Upper lobe of right lung (tissue), 1 donor: ENCODE data around the gene ITPK1. TPM values are rescaled to one million over a fixed set of nuclear protein-coding genes. Genes with fewer than 3 reads are reported as not detected.
A peak's percentile ranks its signal among the peaks of the same experiment; 100 is the strongest.

Experiments used
- ATAC-seq: fragments of 200-7000 bp; cut with Tn5 transposase; one replicate; pipeline ENCODE4 v1.9.1; 2020; ENCODE audit warnings: mild to moderate bottlenecking, moderate library complexity
- DNase-seq: peaks from one replicate; pipeline ENCODE4 v3.0.0-alpha.2; 2020
- H3K27ac ChIP-seq: fragments of 200-600 bp; one replicate; pipeline ENCODE4 v1.8.0; 2022
- H3K27me3 ChIP-seq: fragments of 200-600 bp; one replicate; pipeline ENCODE4 v1.8.0; 2022; ENCODE audit warnings: mild to moderate bottlenecking
- H3K36me3 ChIP-seq: fragments of 200-600 bp; one replicate; pipeline ENCODE4 v1.8.0; 2022
- H3K4me1 ChIP-seq: fragments of 200-600 bp; one replicate; pipeline ENCODE4 v1.8.0; 2022
- H3K4me3 ChIP-seq: fragments of 200-600 bp; one replicate; pipeline ENCODE4 v1.8.0; 2022; ENCODE audit warnings: mild to moderate bottlenecking
- H3K9me3 ChIP-seq: fragments of 200-600 bp; one replicate; pipeline ENCODE4 v1.8.0; 2022
- CTCF ChIP-seq: fragments of 200-600 bp; IDR thresholded peaks from one replicate; pipeline ENCODE4 v1.8.0; 2022; ENCODE audit warnings: antibody characterized with exemption
- intact Hi-C: fragments of 100-400 bp; cut with DNase I; formaldehyde crosslinking; loops from one replicate; pipeline ENCODE4 v1.11.0; 2022
- total RNA-seq: library from RNA; stranded (reverse); fragmentation: NEBNext Ultra II Directional; extraction: Animal tissue kit (Norgen Biotek cat#: 25700); gene quantifications from one replicate; pipeline ENCODE4 v1.2.1, GENCODE V29; 2021
- donor health status: DM: no; HTN: yes; CAD: no; lungs with severe emphysema.

ITPK1 gene
- total RNA-seq, 1 donor from 2014 or later = 96.9 TPM

- intact Hi-C loops = no loop called here
- H3K9me3 ChIP-seq = peaks cover 15% of the 10 kb centered on the region
- no peak for TF ChIP-seq CTCF
- peaks cover 10% of the 10 kb centered on the region for H3K36me3 ChIP-seq
- no peak overlapping the region for H3K27ac ChIP-seq
- ATAC-seq (no peak), DNase-seq (no peak)
- no peak overlapping the region for H3K4me3 ChIP-seq
- H3K27me3 ChIP-seq = no peaks in the 10 kb centered on the region
- H3K4me1 ChIP-seq = peaks cover 14% of the 10 kb centered on the region
These were observed 134.9 kb downstream of the ITPK1 start for GRCh38 chr14:92980866-92981265.

- Histone ChIP-seq H3K36me3 (peaks cover 10% of the 10 kb centered on the region), H3K27ac (no peak overlapping the region), H3K4me1 (peaks cover 6% of the 10 kb centered on the region), H3K27me3 (no peaks in the 10 kb centered on the region), H3K9me3 (peaks cover 15% of the 10 kb centered on the region), H3K4me3 (no peak overlapping the region)
- no peak for ATAC-seq
- DNase-seq = no peak
- intact Hi-C loops = no loop called here
- TF ChIP-seq CTCF = no peak
These were observed 137.3 kb downstream of the ITPK1 start for GRCh38 chr14:92978229-92979021.

GRCh38 chr14:92976268-92976667 is 139.5 kb downstream of the ITPK1 start:
- Histone ChIP-seq H3K4me1 (peaks cover 6% of the 10 kb centered on the region), H3K4me3 (no peak overlapping the region), H3K27ac (no peak overlapping the region), H3K27me3 (no peaks in the 10 kb centered on the region), H3K36me3 (peaks cover 10% of the 10 kb centered on the region), H3K9me3 (peaks cover 15% of the 10 kb centered on the region)
- intact Hi-C loops = no loop called here
- TF ChIP-seq CTCF = no peak
- DNase-seq (no peak), ATAC-seq (no peak)

- no peak overlapping the region for H3K4me3 ChIP-seq
- intact Hi-C loops = no loop called here
- no peaks in the 10 kb centered on the region for H3K27me3 ChIP-seq
- H3K4me1 ChIP-seq = peaks cover 6% of the 10 kb centered on the region
- peaks cover 10% of the 10 kb centered on the region for H3K36me3 ChIP-seq
- H3K9me3 ChIP-seq = peaks cover 15% of the 10 kb centered on the region
- no peak for TF ChIP-seq CTCF
- DNase-seq (no peak), ATAC-seq (peak; percentile 61)
- peak overlapping the region; percentile 3 for H3K27ac ChIP-seq
These were observed 141.0 kb downstream of the ITPK1 start for GRCh38 chr14:92974541-92975345.

GRCh38 chr14:92973798-92974372 is 141.8 kb downstream of the ITPK1 start:
- peaks cover 6% of the 10 kb centered on the region for H3K4me1 ChIP-seq
- ATAC-seq (peak; percentile 4), DNase-seq (no peak)
- peaks cover 12% of the 10 kb centered on the region for H3K9me3 ChIP-seq
- no peak overlapping the region for H3K4me3 ChIP-seq
- no peak for TF ChIP-seq CTCF
- intact Hi-C loops = no loop called here
- peak overlapping the region; percentile 49 for H3K27ac ChIP-seq
- H3K36me3 ChIP-seq = peaks cover 10% of the 10 kb centered on the region
- H3K27me3 ChIP-seq = no peaks in the 10 kb centered on the region
